Activated CD4-positive, alpha-beta memory T cell treated with anti-CD3 and anti-CD28 coated beads for 36 hours (primary cell): ENCODE measurements around the gene TOMM40. TPM values are rescaled to one million over a fixed set of nuclear protein-coding genes. Genes with fewer than 3 reads are reported as not detected.
"Not testable (repeated sequence)": the region's sequence is repeated elsewhere in the genome, so short reads cannot be mapped to it uniquely, and the experiment has no call there.

Source experiments
- CTCF ChIA-PET: fragments of 350-600 bp; sonication (Branson Sonifier 250); formaldehyde crosslinking; loops from one replicate; lab custom pipeline; 2021; ENCODE audit warnings: antibody characterized with exemption, inconsistent platforms; lab: Charles Lee
- POLR2A ChIA-PET: fragments of 350-600 bp; sonication (Branson Sonifier 250); formaldehyde crosslinking; loops from one replicate; lab custom pipeline; 2021; ENCODE audit warnings: antibody characterized with exemption; lab: Charles Lee
- DNase-seq: peaks from one replicate; pipeline ENCODE4 v3.0.0-alpha.2; 2020
- H3K27ac Mint-ChIP-seq: one replicate; pipeline ENCODE4 v1.8.0; 2021; ENCODE audit warnings: mixed read lengths
- H3K27me3 Mint-ChIP-seq: one replicate; pipeline ENCODE4 v1.8.0; 2021; ENCODE audit warnings: mixed read lengths
- H3K36me3 Mint-ChIP-seq: one replicate; pipeline ENCODE4 v1.8.0; 2021; ENCODE audit warnings: mixed read lengths
- H3K4me1 Mint-ChIP-seq: one replicate; pipeline ENCODE4 v1.8.0; 2021; ENCODE audit warnings: low read depth, mixed read lengths
- H3K4me3 Mint-ChIP-seq: one replicate; pipeline ENCODE4 v1.8.0; 2021; ENCODE audit warnings: mild to moderate bottlenecking, mixed read lengths
- H3K9me3 Mint-ChIP-seq: one replicate; pipeline ENCODE4 v1.8.0; 2021; ENCODE audit warnings: mixed read lengths
- intact Hi-C: fragments of 100-400 bp; cut with micrococcal nuclease; formaldehyde crosslinking; loops from one replicate; pipeline ENCODE4 v1.15.1; 2023
- total RNA-seq, 2 experiments: library from RNA; stranded (reverse); gene quantifications; one replicate each; pipeline ENCODE4 v1.2.3, GENCODE V29; 2021

TOMM40 gene
- total RNA-seq, 2 experiments from 2014 or later: 86.4 to 87.1 TPM

GRCh38 chr19:44904426-44904994 is 13.5 kb downstream of the TOMM40 start:
- Mint-ChIP-seq H3K36me3 (peaks cover 17% of the 10 kb centered on the region), H3K4me1 (peaks cover 6% of the 10 kb centered on the region), H3K27ac (no peak overlapping the region), H3K9me3 (no peaks in the 10 kb centered on the region), H3K27me3 (peaks cover 18% of the 10 kb centered on the region), H3K4me3 (no peak overlapping the region)
- no peak for DNase-seq
- POLR2A ChIA-PET: interaction anchor here (1.7 kb wide), 1 partner anchor 10 kb away, joined by 5 read pairs; the partner anchor contains the start of gene APOC1
- CTCF ChIA-PET: interaction anchor here (0.6 to 4.6 kb wide), 8 partner anchors 8 to 155 kb away, joined by 3 to 23 read pairs (median 7); partner anchors contain the start of gene TOMM40
- intact Hi-C loops: no loop called here

GRCh38 chr19:44905437-44906160 is 14.5 kb downstream of the TOMM40 start, which contains the start of gene APOE:
Gene APOE (plus strand): TSS chr19:44905796. CDS start chr19:44906625, 829 bp downstream.
- peaks cover 18% of the 10 kb centered on the region for H3K27me3 Mint-ChIP-seq
- H3K4me3 Mint-ChIP-seq: no peak within 1 kb of the TSS
- POLR2A ChIA-PET: interaction anchor here (1.0 to 1.7 kb wide), 3 partner anchors 9 to 50 kb away, joined by 3 to 5 read pairs (median 3); partner anchors contain the start of genes APOC1 and CLPTM1

GRCh38 chr19:44907613-44908012 is 16.6 kb downstream of the TOMM40 start:
- H3K27me3 Mint-ChIP-seq: peaks cover 26% of the 10 kb centered on the region
- POLR2A ChIA-PET: no interaction called here
- CTCF ChIA-PET: interaction anchor here (0.6 to 1.3 kb wide), 3 partner anchors 41 to 152 kb away, joined by 3 read pairs; no protein-coding TSS in a partner anchor
- peaks cover 5% of the 10 kb centered on the region for H3K36me3 Mint-ChIP-seq
- H3K9me3 Mint-ChIP-seq: no peaks in the 10 kb centered on the region
- DNase-seq: no peak
- peaks cover 6% of the 10 kb centered on the region for H3K4me1 Mint-ChIP-seq
- H3K27ac Mint-ChIP-seq: no peak overlapping the region
- no peak overlapping the region for H3K4me3 Mint-ChIP-seq
- intact Hi-C loops: no loop called here

More at GRCh38 chr19:44905437-44906160, 14.5 kb downstream of the TOMM40 start, which contains the start of gene APOE:
- peaks cover 6% of the 10 kb centered on the region for H3K4me1 Mint-ChIP-seq
- peaks cover 13% of the 10 kb centered on the region for H3K36me3 Mint-ChIP-seq
- CTCF ChIA-PET: interaction anchor here (0.9 to 4.6 kb wide), 6 partner anchors 10 to 154 kb away, joined by 3 to 23 read pairs (median 9); partner anchors contain the start of gene TOMM40
- H3K27ac Mint-ChIP-seq: no peak within 1 kb of the TSS
- intact Hi-C loops: no loop called here
- H3K9me3 Mint-ChIP-seq: no peaks in the 10 kb centered on the region
- DNase-seq: no peak

- Mint-ChIP-seq H3K27ac (no peak overlapping the region), H3K9me3 (no peaks in the 10 kb centered on the region), H3K27me3 (peaks cover 32% of the 10 kb centered on the region), H3K4me3 (no peak overlapping the region), H3K36me3 (peaks cover 2% of the 10 kb centered on the region), H3K4me1 (peaks cover 6% of the 10 kb centered on the region)
- intact Hi-C loops: no loop called here
- CTCF ChIA-PET: interaction anchor here (0.6 to 1.3 kb wide), 3 partner anchors 40 to 151 kb away, joined by 3 read pairs; no protein-coding TSS in a partner anchor
- DNase-seq: no peak
- POLR2A ChIA-PET: no interaction called here
Observed at GRCh38 chr19:44908074-44908835, 17.2 kb downstream of the TOMM40 start.

- ChIA-PET CTCF (no interaction called here), POLR2A (no interaction called here)
- no peak overlapping the region for H3K4me3 Mint-ChIP-seq
Observed at GRCh38 chr19:44908836-44909261, 17.8 kb downstream of the TOMM40 start.

GRCh38 chr19:44909775-44910174 is 18.7 kb downstream of the TOMM40 start:
- no peak for DNase-seq
- Mint-ChIP-seq H3K4me1 (peaks cover 13% of the 10 kb centered on the region), H3K36me3 (no peaks in the 10 kb centered on the region), H3K27ac (no peak overlapping the region), H3K9me3 (no peaks in the 10 kb centered on the region), H3K4me3 (no peak overlapping the region), H3K27me3 (peaks cover 43% of the 10 kb centered on the region)
- intact Hi-C loops: no loop called here
- ChIA-PET POLR2A (no interaction called here), CTCF (no interaction called here)

More at GRCh38 chr19:44908836-44909261, 17.8 kb downstream of the TOMM40 start:
- no peak for DNase-seq
- H3K27ac Mint-ChIP-seq: no peak overlapping the region
- peaks cover 37% of the 10 kb centered on the region for H3K27me3 Mint-ChIP-seq
- intact Hi-C loops: no loop called here
- H3K36me3 Mint-ChIP-seq: no peaks in the 10 kb centered on the region
- peaks cover 6% of the 10 kb centered on the region for H3K4me1 Mint-ChIP-seq
- no peaks in the 10 kb centered on the region for H3K9me3 Mint-ChIP-seq

GRCh38 chr19:44911896-44912295 is 20.8 kb downstream of the TOMM40 start:
- POLR2A ChIA-PET, H3K27ac Mint-ChIP-seq, H3K4me1 Mint-ChIP-seq, DNase-seq, H3K4me3 Mint-ChIP-seq, intact Hi-C loops, H3K9me3 Mint-ChIP-seq, H3K36me3 Mint-ChIP-seq: not testable (repeated sequence)
- H3K27me3 Mint-ChIP-seq: peaks cover 31% of the 10 kb centered on the region
- CTCF ChIA-PET: interaction anchor here (1.0 to 2.1 kb wide), 2 partner anchors 8 to 13 kb away, joined by 4 to 11 read pairs; no protein-coding TSS in a partner anchor

GRCh38 chr19:44912854-44913253 is 21.8 kb downstream of the TOMM40 start:
- no peak overlapping the region for H3K4me3 Mint-ChIP-seq
- DNase-seq: no peak
- ChIA-PET POLR2A (interaction anchor here (0.6 kb wide), 1 partner anchor 387 kb away, joined by 6 read pairs; no protein-coding TSS in a partner anchor), CTCF (interaction anchor here (0.9 to 2.1 kb wide), 2 partner anchors 9 to 39 kb away, joined by 3 to 11 read pairs; no protein-coding TSS in a partner anchor)
- intact Hi-C loops: no loop called here
- no peak overlapping the region for H3K27ac Mint-ChIP-seq
- peaks cover 29% of the 10 kb centered on the region for H3K27me3 Mint-ChIP-seq
- no peaks in the 10 kb centered on the region for H3K9me3 Mint-ChIP-seq
- no peaks in the 10 kb centered on the region for H3K36me3 Mint-ChIP-seq
- peaks cover 9% of the 10 kb centered on the region for H3K4me1 Mint-ChIP-seq

- H3K36me3 Mint-ChIP-seq, H3K27ac Mint-ChIP-seq, intact Hi-C loops, DNase-seq, H3K9me3 Mint-ChIP-seq, H3K4me1 Mint-ChIP-seq: not testable (repeated sequence)
- H3K27me3 Mint-ChIP-seq: peaks cover 26% of the 10 kb centered on the region
- CTCF ChIA-PET: interaction anchor here (0.9 to 2.1 kb wide), 2 partner anchors 10 to 38 kb away, joined by 3 to 11 read pairs; no protein-coding TSS in a partner anchor
- POLR2A ChIA-PET: interaction anchor here (0.6 kb wide), 1 partner anchor 386 kb away, joined by 6 read pairs; no protein-coding TSS in a partner anchor
- H3K4me3 Mint-ChIP-seq: peak overlapping the region; percentile 92
Observed at GRCh38 chr19:44913512-44914432, 22.7 kb downstream of the TOMM40 start.

- ChIA-PET POLR2A (interaction anchor here (1.3 kb wide), 1 partner anchor 10 kb away, joined by 5 read pairs; the partner anchor contains the start of gene APOE), CTCF (interaction anchor here (0.8 to 1.3 kb wide), 2 partner anchors 38 to 145 kb away, joined by 3 to 5 read pairs; no protein-coding TSS in a partner anchor)
- H3K36me3 Mint-ChIP-seq, H3K9me3 Mint-ChIP-seq, intact Hi-C loops, H3K4me1 Mint-ChIP-seq: not testable (repeated sequence)
- peak within 1 kb of the TSS; percentile 92 for H3K4me3 Mint-ChIP-seq
- DNase-seq: peak; percentile 87
- H3K27me3 Mint-ChIP-seq: peaks cover 26% of the 10 kb centered on the region
- H3K27ac Mint-ChIP-seq: peak within 1 kb of the TSS; percentile 59
Observed at GRCh38 chr19:44914433-44915206, 23.6 kb downstream of the TOMM40 start, which contains the start of gene APOC1. Gene APOC1 (plus strand): TSS chr19:44914608. CDS start chr19:44914892, 284 bp downstream.
